LNCAP (cell line): ENCODE results near the gene KLF7.

Experiments used
- CTCF ChIP-seq: fragments of 450-650 bp; IDR thresholded peaks from 2 replicates; pipeline ENCODE4 v1.5.1; 2017; ENCODE audit warnings: mild to moderate bottlenecking

KLF7 gene

GRCh38 chr2:207066791-207067460 lies 98.8 kb downstream of the KLF7 start:
- TF ChIP-seq CTCF = no peak

- no peak for TF ChIP-seq CTCF
These were observed 99.6 kb downstream of the KLF7 start for GRCh38 chr2:207066166-207066565.

- no peak for TF ChIP-seq CTCF
These were observed 101.5 kb downstream of the KLF7 start for GRCh38 chr2:207064128-207064690.

DNA sequence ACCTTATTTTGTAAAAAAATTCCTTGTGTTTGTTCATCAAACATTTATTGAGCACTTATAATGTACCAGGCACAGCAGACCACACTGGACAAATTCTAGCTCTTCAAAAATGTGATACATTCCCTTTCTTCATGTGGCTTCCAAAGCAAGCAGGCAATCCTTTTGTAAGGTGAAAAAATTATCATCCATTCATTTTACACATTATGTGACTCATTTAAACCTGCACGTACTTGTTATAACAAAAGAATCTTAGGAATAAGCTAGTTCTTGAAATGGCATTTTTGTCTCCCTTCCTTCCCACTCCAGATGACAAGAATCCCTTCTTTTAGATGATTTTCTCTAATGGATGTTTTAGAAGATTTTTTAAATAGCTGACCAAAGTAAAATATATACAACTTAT lies 104.6 kb downstream of the KLF7 start:
- no peak for TF ChIP-seq CTCF

GRCh38 chr2:207055257-207055656 lies 110.5 kb downstream of the KLF7 start:
- no peak for TF ChIP-seq CTCF

GRCh38 chr2:207054521-207054920 lies 111.2 kb downstream of the KLF7 start:
- TF ChIP-seq CTCF = no peak

DNA sequence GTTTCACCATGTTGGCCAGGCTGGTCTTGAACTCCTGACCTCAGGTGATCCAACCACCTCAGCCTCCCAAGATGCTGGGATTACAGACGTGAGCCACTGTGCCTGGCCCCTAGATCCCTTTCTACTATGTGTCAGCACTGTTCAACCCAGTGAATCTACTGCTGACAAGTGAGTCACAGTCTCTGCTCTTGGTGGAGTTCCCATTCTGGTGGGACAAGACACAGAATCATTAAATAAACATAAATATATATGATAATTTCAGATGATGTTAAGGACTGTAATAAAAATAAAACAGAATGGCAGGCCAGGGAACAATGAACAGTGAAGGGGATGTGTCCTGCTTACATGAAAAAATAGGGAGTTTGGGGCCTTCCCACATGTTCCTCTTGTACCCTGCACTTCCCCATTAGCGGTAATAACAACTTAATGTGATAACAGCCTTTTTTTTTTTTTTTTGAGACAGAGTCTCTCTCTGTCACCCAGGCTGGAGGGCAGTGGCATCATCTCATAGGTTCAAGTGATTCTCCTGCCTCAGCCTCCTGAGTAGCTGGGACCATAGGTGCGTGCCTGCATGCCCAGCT lies 114.3 kb downstream of the KLF7 start:
- TF ChIP-seq CTCF = no peak
